PFSK-1 (cell line): Measurements from ENCODE around the gene TNFSF11.

Source experiments
- FOXP2 ChIP-seq: optimal IDR thresholded peaks from 2 replicates; pipeline ENCODE3; 2011; ENCODE audit warnings: borderline replicate concordance, control low read depth, inconsistent platforms; ENCODE audit not compliant: insufficient read depth; ENCODE audit errors: extremely low read length, extremely low read depth
- POLR2AphosphoS5 ChIP-seq: IDR thresholded peaks from 2 replicates; pipeline ENCODE4 v1.6.1; 2012; ENCODE audit warnings: low read depth, mild to moderate bottlenecking, control low read depth, low read length, moderate library complexity
- REST ChIP-seq, 2 experiments: IDR thresholded peaks; 2 replicates each; pipeline versions ENCODE4 v1.6.1 to v1.8.0; 2011 to 2012; ENCODE audit warnings: low read depth in 2 of 2, low read length in 2 of 2, control low read depth in 1 of 2, inconsistent platforms in 1 of 2, mild to moderate bottlenecking in 1 of 2, moderate library complexity in 1 of 2; ENCODE audit not compliant: insufficient read depth in 1 of 2
- SIN3A ChIP-seq: IDR thresholded peaks from 2 replicates; pipeline ENCODE4 v1.6.1; 2012; ENCODE audit warnings: mild to moderate bottlenecking, low read length, moderate library complexity, borderline replicate concordance; ENCODE audit not compliant: insufficient read depth
- TAF1 ChIP-seq: IDR thresholded peaks from 2 replicates; pipeline ENCODE4 v1.6.1; 2012; ENCODE audit warnings: low read length, control low read depth, borderline replicate concordance; ENCODE audit not compliant: insufficient read depth

Gene TNFSF11

GRCh38 chr13:42631181-42631580 lies 57.2 kb downstream of the TNFSF11 start:
- TF ChIP-seq REST (IDR thresholded peaks at IDR 0.05; ENCODE audit: insufficient read depth in 1 of 2, low read depth in 2 of 2, low read length in 2 of 2) (no peak), FOXP2 (no peak)

GRCh38 chr13:42633495-42633894 lies 59.5 kb downstream of the TNFSF11 start:
- TF ChIP-seq POLR2AphosphoS5 (no peak), TAF1 (no peak), SIN3A (no peak), REST (IDR thresholded peaks at IDR 0.05; ENCODE audit: insufficient read depth in 1 of 2, low read depth in 2 of 2, low read length in 2 of 2) (no peak), FOXP2 (no peak)

- no peak for TF ChIP-seq SIN3A
- TF ChIP-seq FOXP2, result no peak
- TF ChIP-seq TAF1, result no peak
- TF ChIP-seq POLR2AphosphoS5, result no peak
- no peak for TF ChIP-seq REST (IDR thresholded peaks at IDR 0.05; ENCODE audit: insufficient read depth in 1 of 2, low read depth in 2 of 2, low read length in 2 of 2)
These were observed 64.1 kb downstream of the TNFSF11 start for GRCh38 chr13:42638101-42638500.

- TF ChIP-seq FOXP2 (no peak), REST (IDR thresholded peaks at IDR 0.05; ENCODE audit: insufficient read depth in 1 of 2, low read depth in 2 of 2, low read length in 2 of 2) (no peak), TAF1 (no peak)
These were observed 64.9 kb downstream of the TNFSF11 start for GRCh38 chr13:42638886-42639285.

GRCh38 chr13:42643076-42643475 lies 69.1 kb downstream of the TNFSF11 start:
- TF ChIP-seq FOXP2, result no peak
- no peak for TF ChIP-seq SIN3A
- no peak for TF ChIP-seq TAF1
- TF ChIP-seq POLR2AphosphoS5, result no peak
- TF ChIP-seq REST (IDR thresholded peaks at IDR 0.05; ENCODE audit: insufficient read depth in 1 of 2, low read depth in 2 of 2, low read length in 2 of 2), result no peak
